GM12873 (cell line): ENCODE results near the gene SEC22B.

Experiments used
- TF ChIP-seq, protein P1 (sequence below): IDR thresholded peaks from 2 replicates; pipeline ENCODE4 v1.5.1; 2012; ENCODE audit warnings: low read depth, mild to moderate bottlenecking, moderate library complexity, low read length, control low read depth; ENCODE audit not compliant: insufficient read depth; ENCODE audit errors: missing control alignments

The SEC22B gene

GRCh38 chr1:120176092-120176855 is at the start of gene SEC22B:
TSS of gene SEC22B (minus strand) at chr1:120176520. CDS start at chr1:120176381, 139 bp downstream.
- TF ChIP-seq, protein P1, sequence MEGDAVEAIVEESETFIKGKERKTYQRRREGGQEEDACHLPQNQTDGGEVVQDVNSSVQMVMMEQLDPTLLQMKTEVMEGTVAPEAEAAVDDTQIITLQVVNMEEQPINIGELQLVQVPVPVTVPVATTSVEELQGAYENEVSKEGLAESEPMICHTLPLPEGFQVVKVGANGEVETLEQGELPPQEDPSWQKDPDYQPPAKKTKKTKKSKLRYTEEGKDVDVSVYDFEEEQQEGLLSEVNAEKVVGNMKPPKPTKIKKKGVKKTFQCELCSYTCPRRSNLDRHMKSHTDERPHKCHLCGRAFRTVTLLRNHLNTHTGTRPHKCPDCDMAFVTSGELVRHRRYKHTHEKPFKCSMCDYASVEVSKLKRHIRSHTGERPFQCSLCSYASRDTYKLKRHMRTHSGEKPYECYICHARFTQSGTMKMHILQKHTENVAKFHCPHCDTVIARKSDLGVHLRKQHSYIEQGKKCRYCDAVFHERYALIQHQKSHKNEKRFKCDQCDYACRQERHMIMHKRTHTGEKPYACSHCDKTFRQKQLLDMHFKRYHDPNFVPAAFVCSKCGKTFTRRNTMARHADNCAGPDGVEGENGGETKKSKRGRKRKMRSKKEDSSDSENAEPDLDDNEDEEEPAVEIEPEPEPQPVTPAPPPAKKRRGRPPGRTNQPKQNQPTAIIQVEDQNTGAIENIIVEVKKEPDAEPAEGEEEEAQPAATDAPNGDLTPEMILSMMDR, result no peak

DNA sequence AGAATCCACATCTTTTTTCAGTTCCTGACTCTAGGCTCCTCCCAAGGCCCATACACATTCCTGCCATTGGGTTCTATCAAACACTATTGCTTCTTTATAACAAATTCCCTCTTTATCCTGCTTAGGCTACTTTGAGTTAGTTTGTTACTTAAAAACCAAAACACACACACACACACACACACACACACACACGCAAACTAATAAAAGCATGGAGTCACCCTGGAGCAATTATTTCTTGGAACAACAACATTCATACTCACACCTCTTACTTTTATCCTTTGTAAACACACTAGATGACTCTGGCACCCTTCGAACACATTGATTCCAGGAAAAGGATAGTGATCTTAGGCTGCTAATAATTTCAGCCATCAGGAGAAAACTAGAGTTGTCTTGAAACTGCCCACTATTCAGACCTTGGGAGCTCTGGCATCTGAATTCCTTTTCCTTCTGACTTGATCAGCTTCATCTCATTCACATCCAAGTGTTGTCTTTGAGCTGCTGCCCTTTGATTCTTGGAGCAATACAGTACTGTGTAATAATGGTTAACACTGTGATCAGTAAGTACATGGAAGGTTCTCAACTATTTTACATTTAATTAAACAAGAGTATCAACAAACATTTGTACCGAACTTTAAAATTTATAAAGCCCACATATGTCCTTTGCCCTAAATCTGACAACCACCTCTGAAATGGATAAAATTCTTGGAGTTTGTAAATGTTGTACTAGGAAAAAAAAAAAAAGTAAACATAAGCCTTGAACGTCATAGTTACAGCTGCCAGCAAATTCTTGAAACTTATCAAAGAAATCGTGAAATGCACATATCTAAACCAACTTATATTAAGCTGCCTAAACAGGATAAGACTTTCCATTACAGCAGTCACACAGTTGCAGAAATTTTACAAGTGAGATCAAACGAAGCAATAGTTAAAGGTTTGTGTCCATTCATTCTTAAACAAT is 2.8 kb upstream of the SEC22B start:
- TF ChIP-seq, protein P1, result no peak

DNA sequence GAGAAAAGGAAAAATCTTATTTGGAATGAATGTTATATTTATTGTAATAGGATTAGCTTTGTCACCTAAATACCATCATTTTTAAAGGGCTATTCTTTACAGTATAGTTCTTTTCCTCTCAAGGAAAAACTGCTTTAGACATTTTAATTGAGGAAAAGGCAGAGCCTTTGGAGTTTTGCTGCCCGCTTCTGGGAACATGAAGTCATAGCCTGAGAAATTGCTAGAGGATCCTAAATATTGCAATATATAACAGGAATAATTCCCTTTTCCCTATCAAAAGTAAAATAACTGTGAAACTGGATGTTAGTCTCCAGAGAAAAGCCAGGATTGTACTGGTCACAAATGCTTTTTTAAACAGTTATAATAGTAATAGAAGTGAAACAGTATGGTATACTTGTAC is 30.5 kb downstream of the SEC22B start:
- TF ChIP-seq, protein P1, result peak; percentile 9

DNA sequence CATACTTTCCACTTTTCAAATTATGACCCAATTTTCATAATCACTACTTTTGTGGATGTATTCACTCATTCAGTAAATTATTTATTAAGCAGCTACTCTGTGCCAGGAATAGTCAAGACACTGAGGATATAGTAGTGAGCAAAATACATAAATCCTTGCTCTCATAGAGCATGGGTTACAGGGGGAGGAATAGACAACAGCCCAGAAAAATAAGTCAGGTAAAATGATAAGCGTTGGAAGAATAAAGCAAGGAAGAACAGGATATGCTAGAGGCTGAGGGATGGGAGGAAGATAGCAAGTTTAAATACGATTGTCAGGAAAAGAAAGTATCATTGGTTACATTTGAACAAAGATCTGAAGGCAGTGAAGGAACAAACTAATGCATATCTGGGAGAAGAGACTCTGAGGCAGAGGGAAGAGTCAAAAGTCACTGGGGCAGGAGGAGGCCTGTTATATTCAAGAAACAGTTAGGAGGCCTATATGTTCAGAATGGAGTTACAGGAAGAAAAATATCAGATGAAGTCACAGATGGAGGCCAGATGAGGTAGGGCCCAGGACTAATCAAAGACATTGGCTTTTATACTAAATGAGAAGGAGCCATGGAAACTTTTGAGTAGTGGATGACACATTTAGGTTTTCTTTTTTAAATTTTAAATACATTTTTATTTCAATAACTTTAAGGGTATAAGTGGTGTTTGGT is 42.9 kb downstream of the SEC22B start:
- TF ChIP-seq, protein P1, result no peak
